WTC11 (cell line): ENCODE measurements around the gene MRC1. TPM values are rescaled to one million over a fixed set of nuclear protein-coding genes. Genes with fewer than 3 reads are reported as not detected.

Source experiments
- ATAC-seq: fragments of 200-7000 bp; cut with Tn5 transposase; 2 replicates; pipeline ENCODE4 v1.10.0; 2021; ENCODE audit warnings: mild to moderate bottlenecking, moderate library complexity
- CTCF ChIA-PET: fragments of 300-600 bp; sonication (Branson Sonifier 250); formaldehyde crosslinking; loops from one replicate; lab custom pipeline; 2021; ENCODE audit warnings: antibody characterized with exemption; lab: Charles Lee
- POLR2A ChIA-PET: fragments of 350-600 bp; sonication (Branson Sonifier 250); formaldehyde crosslinking; loops from one replicate; lab custom pipeline; 2021; ENCODE audit warnings: antibody characterized with exemption; lab: Charles Lee
- DNase-seq: peaks from one replicate; pipeline ENCODE4 v3.0.0; 2021; ENCODE audit warnings: low spot score
- H3K27ac Mint-ChIP-seq: 2 replicates; pipeline ENCODE4 v1.8.0; 2021; ENCODE audit warnings: mixed read lengths
- H3K27me3 Mint-ChIP-seq: 2 replicates; pipeline ENCODE4 v1.8.0; 2021; ENCODE audit warnings: low read depth, mild to moderate bottlenecking, moderate library complexity, mixed read lengths
- H3K36me3 Mint-ChIP-seq: 2 replicates; pipeline ENCODE4 v1.8.0; 2021; ENCODE audit warnings: mixed read lengths
- H3K4me1 Mint-ChIP-seq: 2 replicates; pipeline ENCODE4 v1.8.0; 2022; ENCODE audit warnings: mixed read lengths
- H3K4me3 Mint-ChIP-seq: 2 replicates; pipeline ENCODE4 v1.8.0; 2021; ENCODE audit warnings: mild to moderate bottlenecking, moderate library complexity, mixed read lengths
- H3K9me3 Mint-ChIP-seq: 2 replicates; pipeline ENCODE4 v1.8.0; 2021; ENCODE audit warnings: mixed read lengths
- CBFB ChIP-seq: sonication (generic); formaldehyde crosslinking; IDR thresholded peaks from 2 replicates; pipeline ENCODE4 v1.8.1; 2022; ENCODE audit warnings: mild to moderate bottlenecking, low read depth, missing genetic modification reagents
- ELF4 ChIP-seq: sonication (generic); formaldehyde crosslinking; IDR thresholded peaks from 2 replicates; pipeline ENCODE4 v1.8.1; 2022; ENCODE audit warnings: low read depth, mild to moderate bottlenecking, moderate library complexity, missing genetic modification reagents
- EMX1 ChIP-seq: fragments of 250-450 bp; sonication (Bioruptor Pico); IDR thresholded peaks from 2 replicates; pipeline ENCODE4 v1.8.0; 2021; ENCODE audit warnings: mild to moderate bottlenecking
- ETV6 ChIP-seq: sonication (generic); formaldehyde crosslinking; IDR thresholded peaks from 2 replicates; pipeline ENCODE4 v1.8.1; 2022; ENCODE audit warnings: mild to moderate bottlenecking, missing genetic modification reagents
- FOXP1 ChIP-seq: sonication (generic); formaldehyde crosslinking; IDR thresholded peaks from 2 replicates; pipeline ENCODE4 v1.8.0; 2022; ENCODE audit warnings: missing genetic modification reagents, mild to moderate bottlenecking, moderate library complexity, borderline replicate concordance
- GTF2I ChIP-seq: fragments of 250-450 bp; sonication (Bioruptor Pico); conservative IDR thresholded peaks from 2 replicates; pipeline ENCODE4 v1.4.0; 2021; ENCODE audit warnings: mild to moderate bottlenecking
- MXD4 ChIP-seq: fragments of 250-450 bp; sonication (Bioruptor Pico); IDR thresholded peaks from 2 replicates; pipeline ENCODE4 v1.8.0; 2021; ENCODE audit warnings: mild to moderate bottlenecking, moderate library complexity, borderline replicate concordance
- NFE2L1 ChIP-seq: sonication (generic); formaldehyde crosslinking; IDR thresholded peaks from 2 replicates; pipeline ENCODE4 v1.8.1; 2023; ENCODE audit warnings: missing genetic modification reagents
- PRRX2 ChIP-seq: fragments of 250-450 bp; sonication (Bioruptor Pico); IDR thresholded peaks from 2 replicates; pipeline ENCODE4 v1.8.0; 2021; ENCODE audit warnings: mild to moderate bottlenecking
- SMAD4 ChIP-seq: sonication (generic); formaldehyde crosslinking; IDR thresholded peaks from 2 replicates; pipeline ENCODE4 v1.8.0; 2022; ENCODE audit warnings: mild to moderate bottlenecking, missing genetic modification reagents
- ZBTB21 ChIP-seq: sonication (generic); formaldehyde crosslinking; IDR thresholded peaks from 2 replicates; pipeline ENCODE4 v1.8.1; 2023; ENCODE audit warnings: mild to moderate bottlenecking, missing genetic modification reagents, borderline replicate concordance
- ZNF263 ChIP-seq: sonication (generic); formaldehyde crosslinking; IDR thresholded peaks from 2 replicates; pipeline ENCODE4 v1.8.1; 2022; ENCODE audit warnings: low read depth, mild to moderate bottlenecking, moderate library complexity, missing genetic modification reagents
- total RNA-seq: library from RNA; stranded (reverse); gene quantifications from 3 replicates; pipeline ENCODE4 v1.2.3, GENCODE V29; 2021
- TF ChIP-seq, protein P1 (sequence below): sonication (generic); formaldehyde crosslinking; conservative IDR thresholded peaks from 2 replicates; pipeline ENCODE4 v1.8.1; 2022; ENCODE audit warnings: mild to moderate bottlenecking, missing genetic modification reagents
- TF ChIP-seq, protein P2 (sequence below): sonication (generic); formaldehyde crosslinking; IDR thresholded peaks from 2 replicates; pipeline ENCODE4 v1.8.1; 2023; ENCODE audit warnings: mild to moderate bottlenecking, missing genetic modification reagents, moderate library complexity
- TF ChIP-seq, protein P3 (sequence below): sonication (generic); formaldehyde crosslinking; IDR thresholded peaks from 2 replicates; pipeline ENCODE4 v1.8.1; 2023; ENCODE audit warnings: mild to moderate bottlenecking, missing genetic modification reagents, borderline replicate concordance
- TF ChIP-seq, protein P4 (sequence below): sonication (generic); formaldehyde crosslinking; IDR thresholded peaks from 2 replicates; pipeline ENCODE4 v1.8.1; 2023; ENCODE audit warnings: mild to moderate bottlenecking, moderate library complexity, missing genetic modification reagents

Gene MRC1
- total RNA-seq, 1 experiment from 2014 or later = 0.33 TPM

DNA sequence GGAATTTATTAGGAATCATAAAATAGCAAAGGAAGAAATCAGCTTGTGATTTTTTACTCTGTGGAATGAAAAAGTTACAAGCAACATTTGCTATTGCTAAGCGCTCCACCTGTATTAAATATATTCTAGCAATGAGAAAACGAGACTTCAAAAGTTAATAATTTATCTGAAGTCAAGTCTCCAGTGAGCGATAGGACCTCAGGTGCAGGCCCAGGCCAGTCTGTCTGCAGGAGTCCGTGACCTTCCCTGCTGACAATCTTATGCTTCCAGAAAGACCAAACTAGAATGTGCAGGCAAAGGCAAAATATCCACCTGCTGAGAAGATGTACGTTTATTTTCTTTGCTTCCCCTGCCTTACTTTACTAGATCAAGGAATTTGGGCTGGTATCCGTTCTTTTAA lies 22.7 kb downstream of the MRC1 start:
- Mint-ChIP-seq H3K36me3 (no peaks in the 10 kb centered on the region), H3K4me3 (no peak overlapping the region), H3K27ac (no peak overlapping the region), H3K27me3 (no peaks in the 10 kb centered on the region), H3K4me1 (peaks cover 5% of the 10 kb centered on the region), H3K9me3 (peaks cover 4% of the 10 kb centered on the region; the same call in 1 of the 2 replicates)
- POLR2A ChIA-PET = no interaction called here
- no peak for DNase-seq
- CTCF ChIA-PET = no interaction called here
- ATAC-seq = no peak
- TF ChIP-seq, protein P1, sequence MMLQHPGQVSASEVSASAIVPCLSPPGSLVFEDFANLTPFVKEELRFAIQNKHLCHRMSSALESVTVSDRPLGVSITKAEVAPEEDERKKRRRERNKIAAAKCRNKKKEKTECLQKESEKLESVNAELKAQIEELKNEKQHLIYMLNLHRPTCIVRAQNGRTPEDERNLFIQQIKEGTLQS = no peak
- TF ChIP-seq GTF2I (CRISPR knock-in tag) (no peak), ZBTB21 (CRISPR knock-in tag) (no peak), FOXP1 (CRISPR knock-in tag) (no peak), MXD4 (CRISPR knock-in tag) (no peak), PRRX2 (CRISPR knock-in tag) (no peak)

DNA sequence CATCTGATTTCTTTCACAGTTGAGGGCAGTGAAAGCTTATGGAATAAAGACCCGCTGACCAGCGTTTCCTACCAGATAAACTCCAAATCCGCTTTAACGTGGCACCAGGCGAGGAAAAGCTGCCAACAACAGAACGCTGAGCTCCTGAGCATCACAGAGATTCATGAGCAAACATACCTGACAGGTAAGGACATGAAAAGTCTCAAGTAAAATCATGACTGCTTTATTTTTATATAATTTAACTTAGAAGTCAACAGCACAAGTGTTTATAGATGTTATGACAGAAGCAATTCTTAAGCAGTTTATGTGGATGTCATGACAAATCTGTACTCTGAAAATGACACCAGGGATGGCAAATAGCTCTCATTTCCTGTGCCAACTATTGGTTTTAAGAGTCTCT lies 24.5 kb downstream of the MRC1 start:
- H3K27ac Mint-ChIP-seq = no peak overlapping the region
- no peaks in the 10 kb centered on the region for H3K27me3 Mint-ChIP-seq
- no peak overlapping the region for H3K4me3 Mint-ChIP-seq
- CTCF ChIA-PET = no interaction called here
- H3K4me1 Mint-ChIP-seq = peaks cover 10% of the 10 kb centered on the region
- no peaks in the 10 kb centered on the region for H3K9me3 Mint-ChIP-seq
- ATAC-seq = no peak
- no peak for DNase-seq
- no peaks in the 10 kb centered on the region for H3K36me3 Mint-ChIP-seq
- POLR2A ChIA-PET = no interaction called here
- TF ChIP-seq EMX1 = no peak
- no peak for TF ChIP-seq ELF4 (CRISPR knock-in tag)

DNA sequence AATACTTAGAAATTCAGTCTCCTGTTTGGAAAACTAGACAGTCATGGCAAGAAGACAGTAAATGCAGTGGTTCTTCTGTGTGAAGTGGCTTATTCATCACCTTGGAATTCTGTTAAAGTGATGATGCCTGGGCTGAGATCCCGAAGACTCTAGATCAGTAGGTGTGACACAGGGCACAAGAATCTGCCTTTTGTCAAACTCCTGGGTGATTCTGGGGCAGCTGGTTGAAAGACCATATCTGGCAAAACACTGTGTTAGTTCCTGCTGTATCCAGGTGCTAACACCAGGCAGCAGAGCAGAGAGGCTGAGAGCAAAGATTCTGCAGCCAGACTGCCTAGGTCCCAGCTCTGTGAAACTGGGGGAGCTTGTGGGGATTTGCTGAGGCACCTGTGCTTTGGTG lies 26.5 kb downstream of the MRC1 start:
- TF ChIP-seq, protein P2, sequence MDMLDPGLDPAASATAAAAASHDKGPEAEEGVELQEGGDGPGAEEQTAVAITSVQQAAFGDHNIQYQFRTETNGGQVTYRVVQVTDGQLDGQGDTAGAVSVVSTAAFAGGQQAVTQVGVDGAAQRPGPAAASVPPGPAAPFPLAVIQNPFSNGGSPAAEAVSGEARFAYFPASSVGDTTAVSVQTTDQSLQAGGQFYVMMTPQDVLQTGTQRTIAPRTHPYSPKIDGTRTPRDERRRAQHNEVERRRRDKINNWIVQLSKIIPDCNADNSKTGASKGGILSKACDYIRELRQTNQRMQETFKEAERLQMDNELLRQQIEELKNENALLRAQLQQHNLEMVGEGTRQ = no peak
- no peak for TF ChIP-seq ZNF263 (CRISPR knock-in tag)
- no peak for TF ChIP-seq NFE2L1 (CRISPR knock-in tag)
- TF ChIP-seq, protein P3, sequence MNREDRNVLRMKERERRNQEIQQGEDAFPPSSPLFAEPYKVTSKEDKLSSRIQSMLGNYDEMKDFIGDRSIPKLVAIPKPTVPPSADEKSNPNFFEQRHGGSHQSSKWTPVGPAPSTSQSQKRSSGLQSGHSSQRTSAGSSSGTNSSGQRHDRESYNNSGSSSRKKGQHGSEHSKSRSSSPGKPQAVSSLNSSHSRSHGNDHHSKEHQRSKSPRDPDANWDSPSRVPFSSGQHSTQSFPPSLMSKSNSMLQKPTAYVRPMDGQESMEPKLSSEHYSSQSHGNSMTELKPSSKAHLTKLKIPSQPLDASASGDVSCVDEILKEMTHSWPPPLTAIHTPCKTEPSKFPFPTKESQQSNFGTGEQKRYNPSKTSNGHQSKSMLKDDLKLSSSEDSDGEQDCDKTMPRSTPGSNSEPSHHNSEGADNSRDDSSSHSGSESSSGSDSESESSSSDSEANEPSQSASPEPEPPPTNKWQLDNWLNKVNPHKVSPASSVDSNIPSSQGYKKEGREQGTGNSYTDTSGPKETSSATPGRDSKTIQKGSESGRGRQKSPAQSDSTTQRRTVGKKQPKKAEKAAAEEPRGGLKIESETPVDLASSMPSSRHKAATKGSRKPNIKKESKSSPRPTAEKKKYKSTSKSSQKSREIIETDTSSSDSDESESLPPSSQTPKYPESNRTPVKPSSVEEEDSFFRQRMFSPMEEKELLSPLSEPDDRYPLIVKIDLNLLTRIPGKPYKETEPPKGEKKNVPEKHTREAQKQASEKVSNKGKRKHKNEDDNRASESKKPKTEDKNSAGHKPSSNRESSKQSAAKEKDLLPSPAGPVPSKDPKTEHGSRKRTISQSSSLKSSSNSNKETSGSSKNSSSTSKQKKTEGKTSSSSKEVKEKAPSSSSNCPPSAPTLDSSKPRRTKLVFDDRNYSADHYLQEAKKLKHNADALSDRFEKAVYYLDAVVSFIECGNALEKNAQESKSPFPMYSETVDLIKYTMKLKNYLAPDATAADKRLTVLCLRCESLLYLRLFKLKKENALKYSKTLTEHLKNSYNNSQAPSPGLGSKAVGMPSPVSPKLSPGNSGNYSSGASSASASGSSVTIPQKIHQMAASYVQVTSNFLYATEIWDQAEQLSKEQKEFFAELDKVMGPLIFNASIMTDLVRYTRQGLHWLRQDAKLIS (CRISPR knock-in tag) = no peak
- no peak for TF ChIP-seq FOXP1 (CRISPR knock-in tag)
- no peak for TF ChIP-seq CBFB (CRISPR knock-in tag)
- TF ChIP-seq, protein P4, sequence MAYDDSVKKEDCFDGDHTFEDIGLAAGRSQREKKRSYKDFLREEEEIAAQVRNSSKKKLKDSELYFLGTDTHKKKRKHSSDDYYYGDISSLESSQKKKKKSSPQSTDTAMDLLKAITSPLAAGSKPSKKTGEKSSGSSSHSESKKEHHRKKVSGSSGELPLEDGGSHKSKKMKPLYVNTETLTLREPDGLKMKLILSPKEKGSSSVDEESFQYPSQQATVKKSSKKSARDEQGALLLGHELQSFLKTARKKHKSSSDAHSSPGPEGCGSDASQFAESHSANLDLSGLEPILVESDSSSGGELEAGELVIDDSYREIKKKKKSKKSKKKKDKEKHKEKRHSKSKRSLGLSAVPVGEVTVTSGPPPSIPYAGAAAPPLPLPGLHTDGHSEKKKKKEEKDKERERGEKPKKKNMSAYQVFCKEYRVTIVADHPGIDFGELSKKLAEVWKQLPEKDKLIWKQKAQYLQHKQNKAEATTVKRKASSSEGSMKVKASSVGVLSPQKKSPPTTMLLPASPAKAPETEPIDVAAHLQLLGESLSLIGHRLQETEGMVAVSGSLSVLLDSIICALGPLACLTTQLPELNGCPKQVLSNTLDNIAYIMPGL (CRISPR knock-in tag) = no peak
- TF ChIP-seq SMAD4 = no peak
- TF ChIP-seq ETV6 = no peak
- H3K9me3 Mint-ChIP-seq = no peaks in the 10 kb centered on the region
- DNase-seq = no peak
- no peak overlapping the region for H3K4me3 Mint-ChIP-seq
- H3K36me3 Mint-ChIP-seq = no peaks in the 10 kb centered on the region
- H3K4me1 Mint-ChIP-seq = peaks cover 10% of the 10 kb centered on the region
- POLR2A ChIA-PET = no interaction called here
- CTCF ChIA-PET = interaction anchor here (1.3 kb wide), 1 partner anchor 12 kb away, joined by 5 read pairs; no protein-coding TSS in a partner anchor
- no peak overlapping the region for H3K27ac Mint-ChIP-seq
- ATAC-seq = peak; percentile 57
- no peaks in the 10 kb centered on the region for H3K27me3 Mint-ChIP-seq
